GM10248 (cell line): Measurements from ENCODE around the gene CCDC57.

Source experiments
- CTCF ChIA-PET: fragments of 300-600 bp; sonication (Branson Sonifier 250); formaldehyde crosslinking; extraction: SDS; loops from one replicate; lab custom pipeline; 2021; ENCODE audit warnings: antibody characterized with exemption; lab: Yijun Ruan, JAX
- POLR2A ChIA-PET: fragments of 350-650 bp; sonication (Branson Sonifier 250); formaldehyde crosslinking; extraction: SDS; loops from one replicate; lab custom pipeline; 2020; ENCODE audit warnings: antibody characterized with exemption; lab: Yijun Ruan, JAX
- DNase-seq: peaks from one replicate; pipeline ENCODE4 v3.0.0; 2012; ENCODE audit errors: extremely low spot score
- TF ChIP-seq, protein P1 (sequence below): IDR thresholded peaks from 2 replicates; pipeline ENCODE4 v1.5.1; 2012; ENCODE audit warnings: mild to moderate bottlenecking, low read depth; ENCODE audit errors: extremely low read depth, missing control alignments, control extremely low read depth

CCDC57 gene

GRCh38 chr17:82110298-82110697, 102.3 kb downstream of the CCDC57 start:
- DNase-seq, result no peak
- ChIA-PET CTCF (interaction anchor here (1.3 to 1.5 kb wide), 2 partner anchors 12 to 80 kb away, joined by 3 to 5 read pairs; no protein-coding TSS in a partner anchor), POLR2A (no interaction called here)
- TF ChIP-seq, protein P1, sequence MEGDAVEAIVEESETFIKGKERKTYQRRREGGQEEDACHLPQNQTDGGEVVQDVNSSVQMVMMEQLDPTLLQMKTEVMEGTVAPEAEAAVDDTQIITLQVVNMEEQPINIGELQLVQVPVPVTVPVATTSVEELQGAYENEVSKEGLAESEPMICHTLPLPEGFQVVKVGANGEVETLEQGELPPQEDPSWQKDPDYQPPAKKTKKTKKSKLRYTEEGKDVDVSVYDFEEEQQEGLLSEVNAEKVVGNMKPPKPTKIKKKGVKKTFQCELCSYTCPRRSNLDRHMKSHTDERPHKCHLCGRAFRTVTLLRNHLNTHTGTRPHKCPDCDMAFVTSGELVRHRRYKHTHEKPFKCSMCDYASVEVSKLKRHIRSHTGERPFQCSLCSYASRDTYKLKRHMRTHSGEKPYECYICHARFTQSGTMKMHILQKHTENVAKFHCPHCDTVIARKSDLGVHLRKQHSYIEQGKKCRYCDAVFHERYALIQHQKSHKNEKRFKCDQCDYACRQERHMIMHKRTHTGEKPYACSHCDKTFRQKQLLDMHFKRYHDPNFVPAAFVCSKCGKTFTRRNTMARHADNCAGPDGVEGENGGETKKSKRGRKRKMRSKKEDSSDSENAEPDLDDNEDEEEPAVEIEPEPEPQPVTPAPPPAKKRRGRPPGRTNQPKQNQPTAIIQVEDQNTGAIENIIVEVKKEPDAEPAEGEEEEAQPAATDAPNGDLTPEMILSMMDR, result no peak

GRCh38 chr17:82108961-82109475, 103.6 kb downstream of the CCDC57 start:
- TF ChIP-seq, protein P1, result no peak
- no peak for DNase-seq
- POLR2A ChIA-PET, result no interaction called here
- CTCF ChIA-PET, result interaction anchor here (1.3 to 1.6 kb wide), 4 partner anchors 10 to 117 kb away, joined by 3 to 5 read pairs (median 4); no protein-coding TSS in a partner anchor

- CTCF ChIA-PET, result interaction anchor here (1.3 to 3.1 kb wide), 5 partner anchors 10 to 116 kb away, joined by 3 to 17 read pairs (median 5); no protein-coding TSS in a partner anchor
- POLR2A ChIA-PET, result no interaction called here
- TF ChIP-seq, protein P1, result no peak
- no peak for DNase-seq
Measured at GRCh38 chr17:82108496-82108945, 104.1 kb downstream of the CCDC57 start.

- ChIA-PET CTCF (interaction anchor here (1.0 to 3.1 kb wide), 3 partner anchors 14 to 116 kb away, joined by 3 to 17 read pairs (median 4); no protein-coding TSS in a partner anchor), POLR2A (no interaction called here)
- TF ChIP-seq, protein P1, result no peak
- no peak for DNase-seq
Measured at GRCh38 chr17:82108038-82108437, 104.6 kb downstream of the CCDC57 start.

GRCh38 chr17:82107341-82107860, 105.2 kb downstream of the CCDC57 start:
- POLR2A ChIA-PET, result interaction anchor here (2.0 kb wide), 1 partner anchor 9 kb away, joined by 7 read pairs; the partner anchor contains the start of gene FASN
- TF ChIP-seq, protein P1, result peak; percentile 37
- CTCF ChIA-PET, result interaction anchor here (1.0 to 3.1 kb wide), 5 partner anchors 14 to 115 kb away, joined by 3 to 17 read pairs (median 4); partner anchors contain the start of gene DCXR

GRCh38 chr17:82106688-82107305, 105.8 kb downstream of the CCDC57 start:
- POLR2A ChIA-PET, result interaction anchor here (1.0 to 2.0 kb wide), 2 partner anchors 9 to 10 kb away, joined by 4 to 7 read pairs; partner anchors contain the start of gene FASN
- TF ChIP-seq, protein P1, result no peak
- no peak for DNase-seq
- CTCF ChIA-PET, result interaction anchor here (1.0 to 3.1 kb wide), 17 partner anchors 10 to 147 kb away, joined by 3 to 17 read pairs (median 4); partner anchors contain the start of gene DCXR

More at GRCh38 chr17:82107341-82107860, 105.2 kb downstream of the CCDC57 start:
- DNase-seq, result no peak
